AG08395 (cell line): Measurements from ENCODE around the gene BLOC1S3.

ENCODE experiments used
- DNase-seq: peaks from one replicate; pipeline ENCODE4 v3.0.0; 2012; ENCODE audit warnings: mixed read lengths, low spot score

BLOC1S3 gene

GRCh38 chr19:45178262-45179071 is at the start of gene BLOC1S3:
BLOC1S3 (plus strand) TSS chr19:45178784; CDS start chr19:45179297, 513 bp downstream.
- DNase-seq: peak; percentile 98

GRCh38 chr19:45128806-45129205 is 49.8 kb upstream of the BLOC1S3 start:
- DNase-seq: no peak

- no peak for DNase-seq
Measured at GRCh38 chr19:45130236-45130635, 48.3 kb upstream of the BLOC1S3 start.

- no peak for DNase-seq
Measured at GRCh38 chr19:45130888-45131615, 47.5 kb upstream of the BLOC1S3 start.

- no peak for DNase-seq
Measured at GRCh38 chr19:45133661-45134060, 44.9 kb upstream of the BLOC1S3 start.

- DNase-seq: no peak
Measured at GRCh38 chr19:45135176-45135885, 43.3 kb upstream of the BLOC1S3 start.

GRCh38 chr19:45136507-45137178 is 41.9 kb upstream of the BLOC1S3 start:
- DNase-seq: no peak

- DNase-seq: no peak
Measured at GRCh38 chr19:45137179-45137761, 41.3 kb upstream of the BLOC1S3 start.

- no peak for DNase-seq
Measured at GRCh38 chr19:45138303-45138751, 40.3 kb upstream of the BLOC1S3 start.

GRCh38 chr19:45139286-45140143 is 39.1 kb upstream of the BLOC1S3 start:
- DNase-seq: no peak

- no peak for DNase-seq
Measured at GRCh38 chr19:45140144-45140503, 38.5 kb upstream of the BLOC1S3 start.

- DNase-seq: no peak
Measured at GRCh38 chr19:45140533-45140932, 38.1 kb upstream of the BLOC1S3 start.

GRCh38 chr19:45141203-45141900 is 37.2 kb upstream of the BLOC1S3 start:
- DNase-seq: no peak

GRCh38 chr19:45142016-45142725 is 36.4 kb upstream of the BLOC1S3 start:
- no peak for DNase-seq

GRCh38 chr19:45142726-45143110 is 35.9 kb upstream of the BLOC1S3 start:
- DNase-seq: no peak

GRCh38 chr19:45144431-45145269 is 33.9 kb upstream of the BLOC1S3 start:
- DNase-seq: no peak

GRCh38 chr19:45145270-45146189 is 33.1 kb upstream of the BLOC1S3 start:
- DNase-seq: no peak
